HepG2 (cell line): ENCODE data around the gene ARHGAP33. TPM values are rescaled to one million over a fixed set of nuclear protein-coding genes. Genes with fewer than 3 reads are reported as not detected.

Experiments
- AKAP8 ChIP-seq: sonication (generic); formaldehyde crosslinking; IDR thresholded peaks from 2 replicates; pipeline ENCODE4 v1.5.1; 2020; ENCODE audit warnings: mild to moderate bottlenecking, missing genetic modification reagents
- CBX1 ChIP-seq: IDR thresholded peaks from one replicate; pipeline ENCODE4 v1.6.1; 2016; ENCODE audit warnings: antibody characterized with exemption, low read depth
- DZIP1 ChIP-seq: sonication (generic); formaldehyde crosslinking; IDR thresholded peaks from 2 replicates; pipeline ENCODE4 v1.5.0; 2020; ENCODE audit warnings: mild to moderate bottlenecking, missing genetic modification reagents
- EHMT2 ChIP-seq: fragments of 200-600 bp; sonication (generic); IDR thresholded peaks from 2 replicates; pipeline ENCODE4 v1.7.0; 2017; ENCODE audit warnings: antibody characterized with exemption, low read depth, low read length, borderline replicate concordance
- FOXO1 ChIP-seq: sonication (generic); formaldehyde crosslinking; IDR thresholded peaks from 2 replicates; pipeline ENCODE4 v1.4.0; 2020; ENCODE audit warnings: missing genetic modification reagents
- GTF3A ChIP-seq: sonication (generic); formaldehyde crosslinking; conservative IDR thresholded peaks from 2 replicates; pipeline ENCODE4 v1.4.0; 2020; ENCODE audit warnings: mild to moderate bottlenecking, missing genetic modification reagents
- NCOA2 ChIP-seq: sonication (generic); formaldehyde crosslinking; IDR thresholded peaks from 2 replicates; pipeline ENCODE4 v1.8.0; 2022; ENCODE audit warnings: inconsistent platforms
- NCOA5 ChIP-seq: sonication (generic); formaldehyde crosslinking; IDR thresholded peaks from 2 replicates; pipeline ENCODE4 v1.4.0; 2020; ENCODE audit warnings: missing genetic modification reagents
- NFATC3 ChIP-seq: sonication (generic); formaldehyde crosslinking; IDR thresholded peaks from 2 replicates; pipeline ENCODE4 v1.5.1; 2020; ENCODE audit warnings: mild to moderate bottlenecking, missing genetic modification reagents
- NFYB ChIP-seq: sonication (generic); formaldehyde crosslinking; IDR thresholded peaks from 2 replicates; pipeline ENCODE4 v1.4.0; 2020; ENCODE audit warnings: missing genetic modification reagents
- POLR2A ChIP-seq, 2 experiments: IDR thresholded peaks; 2 replicates each; pipeline ENCODE4 v1.6.1; 2011; ENCODE audit warnings: low read depth in 2 of 2, low read length in 2 of 2, mild to moderate bottlenecking in 1 of 2, moderate library complexity in 1 of 2; ENCODE audit not compliant: insufficient read depth in 1 of 2
- RBM22 ChIP-seq: fragments of 200-400 bp; formaldehyde crosslinking; optimal IDR thresholded peaks from 2 replicates; pipeline ENCODE3; 2017; ENCODE audit warnings: mild to moderate bottlenecking, low read length, moderate library complexity
- RCOR2 ChIP-seq: IDR thresholded peaks from 2 replicates; pipeline ENCODE4 v1.6.1; 2016; ENCODE audit warnings: missing biosample characterization, missing genetic modification reagents
- RFXAP ChIP-seq: sonication (generic); formaldehyde crosslinking; IDR thresholded peaks from 2 replicates; pipeline ENCODE4 v1.4.0; 2020; ENCODE audit warnings: missing genetic modification reagents, borderline replicate concordance
- TERF1 ChIP-seq: sonication (generic); formaldehyde crosslinking; IDR thresholded peaks from 2 replicates; pipeline ENCODE4 v1.8.0; 2022; ENCODE audit warnings: mild to moderate bottlenecking, missing genetic modification reagents, moderate library complexity
- ZBTB10 ChIP-seq: sonication (generic); formaldehyde crosslinking; IDR thresholded peaks from 2 replicates; pipeline ENCODE4 v1.4.0; 2020; ENCODE audit warnings: missing genetic modification reagents, borderline replicate concordance
- ZBTB21 ChIP-seq: sonication (generic); formaldehyde crosslinking; IDR thresholded peaks from 2 replicates; pipeline ENCODE4 v1.4.0; 2020; ENCODE audit warnings: missing genetic modification reagents
- ZNF335 ChIP-seq: sonication (generic); formaldehyde crosslinking; IDR thresholded peaks from 2 replicates; pipeline ENCODE4 v1.4.0; 2020; ENCODE audit warnings: missing genetic modification reagents
- ZNF446 ChIP-seq: sonication (generic); formaldehyde crosslinking; IDR thresholded peaks from 2 replicates; pipeline ENCODE4 v1.5.0; 2020; ENCODE audit warnings: mild to moderate bottlenecking, missing genetic modification reagents
- ZNF451 ChIP-seq: sonication (generic); formaldehyde crosslinking; IDR thresholded peaks from 2 replicates; pipeline ENCODE4 v1.5.0; 2020; ENCODE audit warnings: mild to moderate bottlenecking, missing genetic modification reagents
- ZNF543 ChIP-seq: sonication (generic); formaldehyde crosslinking; IDR thresholded peaks from 2 replicates; pipeline ENCODE4 v1.4.0; 2020; ENCODE audit warnings: mild to moderate bottlenecking, missing genetic modification reagents
- ZNF569 ChIP-seq: sonication (generic); formaldehyde crosslinking; IDR thresholded peaks from 2 replicates; pipeline ENCODE4 v1.5.0; 2020; ENCODE audit warnings: mild to moderate bottlenecking, missing genetic modification reagents, moderate library complexity, borderline replicate concordance
- ZNF891 ChIP-seq: sonication (generic); formaldehyde crosslinking; IDR thresholded peaks from 2 replicates; pipeline ENCODE4 v1.5.0; 2020; ENCODE audit warnings: mild to moderate bottlenecking, missing genetic modification reagents
- ZSCAN9 ChIP-seq: IDR thresholded peaks from 2 replicates; pipeline ENCODE4 v1.6.1; 2016; ENCODE audit warnings: borderline replicate concordance
- polyA plus RNA-seq, 8 experiments: library from polyadenylated mRNA; depleted of rRNA in 3 of 8; stranded (reverse) in 7 of 8; unstranded in 1 of 8; fragments of >200 nt; fragmentation: Illumina TruSeq in 4 of 8; extraction: Trizol in 4 of 8; gene quantifications; 2 replicates each; pipeline versions ENCODE4 v1.2.1 to v1.2.3, GENCODE V29; 2011 to 2016; ENCODE audit warnings: low read depth in 4 of 8, missing spikeins in 1 of 8, mixed read lengths in 1 of 8; ENCODE audit not compliant: insufficient read depth in 1 of 8
- total RNA-seq, 5 experiments: library from RNA; depleted of rRNA; stranded (reverse); fragments of >200 nt; fragmentation: Illumina TruSeq; extraction: Trizol; gene quantifications; 2 replicates each; pipeline ENCODE4 v1.2.3, GENCODE V29; 2016; ENCODE audit warnings: low read depth in 1 of 5

ARHGAP33 gene
- total and polyA plus RNA-seq, 2 of the 13 experiments (the other 11 are each of a cell fraction or from before 2014, with no cell fraction given), result 1.3 to 2.7 TPM

- TF ChIP-seq ZBTB10 (peak; percentile 99), GTF3A (CRISPR knock-in tag) (no peak), CBX1 (no peak), TERF1 (CRISPR knock-in tag) (no peak), ZNF891 (CRISPR knock-in tag) (peak; percentile 76), NFYB (CRISPR knock-in tag) (peak; percentile 7; the same call in 1 of the 2 replicates), RCOR2 (CRISPR knock-in tag) (no peak), NFATC3 (CRISPR knock-in tag) (no peak), ZNF335 (CRISPR knock-in tag) (no peak), RBM22 (peak; percentile 20), ZNF543 (CRISPR knock-in tag) (no peak), ZNF451 (CRISPR knock-in tag) (peak; percentile 34), ZBTB21 (CRISPR knock-in tag) (no peak), DZIP1 (CRISPR knock-in tag) (peak; percentile 82; the same call in 1 of the 2 replicates), ZSCAN9 (peak; percentile 45; the same call in 1 of the 2 replicates), NCOA2 (peak; percentile 73; the same call in 1 of the 2 replicates), FOXO1 (CRISPR knock-in tag) (peak; percentile 63; the same call in 1 of the 2 replicates), ZNF446 (no peak), POLR2A (IDR thresholded peaks at IDR 0.05; ENCODE audit: insufficient read depth in 1 of 2, low read depth in 2 of 2, low read length in 2 of 2) (peak; percentile 94 to 99), EHMT2 (no peak), RFXAP (no peak; the same call in 1 of the 2 replicates), AKAP8 (CRISPR knock-in tag) (no peak; the same call in 1 of the 2 replicates), ZNF569 (CRISPR knock-in tag) (no peak), NCOA5 (CRISPR knock-in tag) (no peak)
Observed at GRCh38 chr19:35812220-35813042, 37.1 kb downstream of the ARHGAP33 start, which contains the start of gene PRODH2 (continued).
